ENCODE data around the gene LZTFL1. TPM values are rescaled to one million over a fixed set of nuclear protein-coding genes. Genes with fewer than 3 reads are reported as not detected.

LZTFL1 gene
- total RNA-seq, 4 donors from 2014 or later, result 12.0 to 18.3 (median 17.8) TPM

DNA sequence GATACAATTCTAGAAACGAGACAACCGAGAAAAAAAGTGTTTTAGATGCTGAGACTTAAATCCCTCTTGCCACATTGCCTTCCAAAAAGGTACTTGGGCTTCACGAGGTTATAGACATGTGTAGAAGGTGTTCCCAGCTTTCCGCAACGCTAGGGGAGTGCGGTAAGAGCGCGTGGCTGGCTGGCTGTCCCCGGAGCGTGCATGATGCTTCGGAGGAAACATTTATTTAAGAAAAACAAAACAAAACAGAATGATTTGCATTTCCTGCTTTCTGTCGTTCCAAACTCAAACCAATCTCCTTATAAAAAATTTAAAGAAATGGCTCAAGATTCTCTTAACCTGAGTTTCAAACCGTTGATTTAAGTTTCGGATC lies 46.4 kb downstream of the LZTFL1 start:
- peak overlapping the region; percentile 50 to 65 (median 54) for H3K4me3 ChIP-seq
- no peaks in the 10 kb centered on the region for H3K9me3 ChIP-seq
- no peak overlapping the region for H3K27ac ChIP-seq (replicated peaks in 1 of 4)
- DNase-seq (ENCODE audit: extremely low spot score), result no peak
- H3K4me1 ChIP-seq, result peaks cover 11 to 17% (median 13%) of the 10 kb centered on the region in 4 donors
- H3K36me3 ChIP-seq, result no peaks in the 10 kb centered on the region
- TF ChIP-seq POLR2AphosphoS5 (IDR thresholded peaks at IDR 0.05) (peak in 1 of 2 donors; percentile 8), POLR2A (IDR thresholded peaks at IDR 0.05; ENCODE audit: low read depth) (no peak), EP300 (IDR thresholded peaks at IDR 0.05) (no peak)
- TF ChIP-seq, protein P1, sequence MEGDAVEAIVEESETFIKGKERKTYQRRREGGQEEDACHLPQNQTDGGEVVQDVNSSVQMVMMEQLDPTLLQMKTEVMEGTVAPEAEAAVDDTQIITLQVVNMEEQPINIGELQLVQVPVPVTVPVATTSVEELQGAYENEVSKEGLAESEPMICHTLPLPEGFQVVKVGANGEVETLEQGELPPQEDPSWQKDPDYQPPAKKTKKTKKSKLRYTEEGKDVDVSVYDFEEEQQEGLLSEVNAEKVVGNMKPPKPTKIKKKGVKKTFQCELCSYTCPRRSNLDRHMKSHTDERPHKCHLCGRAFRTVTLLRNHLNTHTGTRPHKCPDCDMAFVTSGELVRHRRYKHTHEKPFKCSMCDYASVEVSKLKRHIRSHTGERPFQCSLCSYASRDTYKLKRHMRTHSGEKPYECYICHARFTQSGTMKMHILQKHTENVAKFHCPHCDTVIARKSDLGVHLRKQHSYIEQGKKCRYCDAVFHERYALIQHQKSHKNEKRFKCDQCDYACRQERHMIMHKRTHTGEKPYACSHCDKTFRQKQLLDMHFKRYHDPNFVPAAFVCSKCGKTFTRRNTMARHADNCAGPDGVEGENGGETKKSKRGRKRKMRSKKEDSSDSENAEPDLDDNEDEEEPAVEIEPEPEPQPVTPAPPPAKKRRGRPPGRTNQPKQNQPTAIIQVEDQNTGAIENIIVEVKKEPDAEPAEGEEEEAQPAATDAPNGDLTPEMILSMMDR (IDR thresholded peaks at IDR 0.05), result no peak
- WGBS, result 29% methylated on average over 14 of the region's 14 CpGs
- peaks cover 8 to 56% (median 28%) of the 10 kb centered on the region in 4 donors for H3K27me3 ChIP-seq
- intact Hi-C loops (cut with DNase I), result no loop called here

DNA sequence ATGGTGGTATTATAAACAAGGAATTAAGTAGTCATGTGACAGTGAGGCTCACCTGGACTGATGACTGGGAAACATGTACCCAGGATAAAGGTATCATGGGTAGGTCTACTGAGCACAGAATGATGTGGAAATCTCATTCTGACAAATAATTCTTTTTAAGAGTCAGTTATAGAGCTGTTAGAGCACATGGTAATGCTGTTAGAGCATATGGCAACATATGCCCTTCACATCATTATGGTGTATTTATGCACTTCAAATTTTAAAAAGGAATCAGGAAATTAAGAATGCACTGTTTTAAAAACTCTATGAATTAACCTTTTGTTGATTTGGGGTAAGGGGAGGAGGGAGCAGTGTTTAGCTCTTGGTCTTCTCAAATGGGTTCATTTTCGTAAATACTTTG lies 47.3 kb downstream of the LZTFL1 start:
- 85% methylated on average over 1 of the region's 1 CpG for WGBS
- H3K4me3 ChIP-seq, result no peak overlapping the region
- H3K9me3 ChIP-seq, result peaks cover 0 to 7% (median 5%) of the 10 kb centered on the region in 4 donors
- H3K27ac ChIP-seq (replicated peaks in 1 of 4), result no peak overlapping the region
- H3K36me3 ChIP-seq, result no peaks in the 10 kb centered on the region
- DNase-seq (ENCODE audit: extremely low spot score), result no peak
- peaks cover 11 to 17% (median 13%) of the 10 kb centered on the region in 4 donors for H3K4me1 ChIP-seq
- no peak for TF ChIP-seq POLR2AphosphoS5 (IDR thresholded peaks at IDR 0.05)
- TF ChIP-seq, protein P1 (IDR thresholded peaks at IDR 0.05), result no peak
- no peak for TF ChIP-seq EP300 (IDR thresholded peaks at IDR 0.05)
- TF ChIP-seq POLR2A (IDR thresholded peaks at IDR 0.05; ENCODE audit: low read depth), result no peak
- H3K27me3 ChIP-seq, result peaks cover 8 to 50% (median 27%) of the 10 kb centered on the region in 4 donors
- intact Hi-C loops (cut with DNase I), result no loop called here

DNA sequence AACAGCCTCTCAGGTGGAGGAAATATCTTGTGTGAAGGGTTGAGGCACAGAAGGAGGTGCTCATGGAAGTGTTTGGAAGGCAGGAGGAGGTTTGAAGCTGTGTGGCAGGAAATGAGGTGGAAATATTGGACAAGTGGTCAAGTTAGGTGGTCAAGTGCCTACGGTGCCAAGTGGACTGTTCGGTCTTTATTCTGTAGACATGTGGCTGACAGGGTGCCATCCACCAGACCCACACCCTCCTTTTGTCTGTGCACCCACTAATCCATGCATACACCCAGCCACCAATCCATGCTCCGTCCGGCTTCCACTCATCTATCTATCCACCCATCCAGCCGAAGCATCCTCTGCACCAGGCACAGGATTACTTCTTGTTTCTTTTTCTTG lies 47.8 kb downstream of the LZTFL1 start:
- Histone ChIP-seq H3K27me3 (peaks cover 8 to 45% (median 25%) of the 10 kb centered on the region in 4 donors), H3K4me3 (no peak overlapping the region), H3K27ac (replicated peaks in 1 of 4) (no peak overlapping the region), H3K4me1 (peaks cover 11 to 17% (median 13%) of the 10 kb centered on the region in 4 donors), H3K9me3 (peaks cover 0 to 9% (median 7%) of the 10 kb centered on the region in 4 donors), H3K36me3 (no peaks in the 10 kb centered on the region)
- TF ChIP-seq, protein P1 (IDR thresholded peaks at IDR 0.05), result no peak
- TF ChIP-seq POLR2A (IDR thresholded peaks at IDR 0.05; ENCODE audit: low read depth), result no peak
- no peak for TF ChIP-seq EP300 (IDR thresholded peaks at IDR 0.05)
- no peak for TF ChIP-seq POLR2AphosphoS5 (IDR thresholded peaks at IDR 0.05)
- intact Hi-C loops (cut with DNase I), result no loop called here
- 95% methylated on average over 5 of the region's 5 CpGs for WGBS
- no peak for DNase-seq (ENCODE audit: extremely low spot score)

DNA sequence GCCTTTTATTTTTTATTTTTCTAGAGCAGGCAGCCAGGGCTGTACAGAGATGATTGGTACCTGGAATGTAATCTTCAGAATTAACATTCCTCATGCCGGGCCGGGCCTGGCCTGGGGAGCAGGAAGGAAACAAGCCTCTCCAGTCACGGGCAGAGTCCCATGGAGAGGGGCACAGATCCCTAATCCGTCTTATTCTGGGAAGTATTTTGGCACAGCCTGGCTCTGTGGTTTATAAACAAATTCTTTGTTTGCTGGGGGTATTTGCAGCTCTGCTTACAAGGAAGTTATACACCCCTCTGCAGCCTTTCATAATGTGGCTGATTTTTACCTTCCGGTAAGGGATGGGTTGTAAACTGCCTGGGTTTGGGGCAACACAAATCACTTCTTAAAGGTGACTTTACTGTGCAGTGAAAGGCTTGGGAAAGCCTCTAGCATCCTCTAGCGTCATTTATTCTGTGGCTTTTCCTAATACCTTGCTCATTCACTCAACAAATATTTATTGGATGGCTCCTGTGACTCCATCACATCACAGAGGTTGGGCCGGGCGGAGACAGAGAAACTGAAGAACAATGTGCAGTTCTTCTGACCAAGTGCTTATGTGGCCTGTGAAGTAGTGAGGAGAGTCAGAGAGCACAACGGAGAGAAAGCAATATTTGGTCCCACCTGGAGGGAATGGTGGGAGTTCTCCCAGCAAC lies 48.3 kb downstream of the LZTFL1 start:
- intact Hi-C loops (cut with DNase I), result no loop called here
- H3K27ac ChIP-seq (replicated peaks in 1 of 4), result no peak overlapping the region
- no peak for DNase-seq (ENCODE audit: extremely low spot score)
- WGBS, result 73% methylated on average over 9 of the region's 9 CpGs
- peaks cover 8 to 40% (median 25%) of the 10 kb centered on the region in 4 donors for H3K27me3 ChIP-seq
- peaks cover 0 to 12% (median 8%) of the 10 kb centered on the region in 4 donors for H3K9me3 ChIP-seq
- H3K4me3 ChIP-seq, result no peak overlapping the region
- H3K36me3 ChIP-seq, result no peaks in the 10 kb centered on the region
- peaks cover 11 to 17% (median 13%) of the 10 kb centered on the region in 4 donors for H3K4me1 ChIP-seq
- TF ChIP-seq, protein P1 (IDR thresholded peaks at IDR 0.05), result no peak
- TF ChIP-seq POLR2A (IDR thresholded peaks at IDR 0.05; ENCODE audit: low read depth) (no peak), EP300 (IDR thresholded peaks at IDR 0.05) (no peak), POLR2AphosphoS5 (IDR thresholded peaks at IDR 0.05) (no peak)
